HG02852 (cell line): ENCODE data around the gene FRMPD2.
A peak's percentile ranks its signal among the peaks of the same experiment; 100 is the strongest.

ENCODE experiments used
- ATAC-seq: cut with Tn5 transposase; IDR thresholded peaks from one replicate; pipeline ENCODE4 v1.9.1; 2021; ENCODE audit warnings: mild to moderate bottlenecking, moderate library complexity; ENCODE audit not compliant: unreplicated experiment

The FRMPD2 gene

GRCh38 chr10:48274636-48275035 is at the start of gene FRMPD2:
Gene FRMPD2 (minus strand): TSS chr10:48274696. CDS start chr10:48274567, 129 bp downstream.
- ATAC-seq = no peak

- ATAC-seq = no peak
These were observed 47.5 kb upstream of the FRMPD2 start for GRCh38 chr10:48322017-48322416.

- no peak for ATAC-seq
These were observed 43.0 kb upstream of the FRMPD2 start for GRCh38 chr10:48317321-48317990.

GRCh38 chr10:48316236-48316635 is 41.7 kb upstream of the FRMPD2 start:
- ATAC-seq = no peak

- no peak for ATAC-seq
These were observed 39.6 kb upstream of the FRMPD2 start for GRCh38 chr10:48314107-48314506.

GRCh38 chr10:48309711-48310226 is 35.3 kb upstream of the FRMPD2 start:
- ATAC-seq = no peak

GRCh38 chr10:48307711-48308018 is 33.2 kb upstream of the FRMPD2 start:
- no peak for ATAC-seq

- peak; percentile 39 for ATAC-seq
These were observed 32.6 kb upstream of the FRMPD2 start for GRCh38 chr10:48306870-48307710.

GRCh38 chr10:48306265-48306869 is 31.9 kb upstream of the FRMPD2 start, which contains the start of gene MAPK8:
Gene MAPK8 (plus strand): TSS chr10:48306677. CDS start chr10:48401661, 94,984 bp downstream.
- ATAC-seq = peak; percentile 78

- no peak for ATAC-seq
These were observed 31.4 kb upstream of the FRMPD2 start for GRCh38 chr10:48305905-48306264.

GRCh38 chr10:48302515-48303476 is 28.3 kb upstream of the FRMPD2 start:
- ATAC-seq = no peak

- no peak for ATAC-seq
These were observed 26.1 kb upstream of the FRMPD2 start for GRCh38 chr10:48300556-48300955.

GRCh38 chr10:48299692-48300091 is 25.2 kb upstream of the FRMPD2 start:
- ATAC-seq = no peak

- no peak for ATAC-seq
These were observed 24.6 kb upstream of the FRMPD2 start for GRCh38 chr10:48299066-48299465.

GRCh38 chr10:48296576-48297098 is 22.1 kb upstream of the FRMPD2 start:
- no peak for ATAC-seq

- ATAC-seq = no peak
These were observed 19.9 kb upstream of the FRMPD2 start for GRCh38 chr10:48294431-48294830.

- no peak for ATAC-seq
These were observed 18.1 kb upstream of the FRMPD2 start for GRCh38 chr10:48292616-48293015.

GRCh38 chr10:48291190-48291589 is 16.7 kb upstream of the FRMPD2 start:
- no peak for ATAC-seq

- ATAC-seq = no peak
These were observed 15.8 kb upstream of the FRMPD2 start for GRCh38 chr10:48290286-48290685.

GRCh38 chr10:48289501-48290238 is 15.2 kb upstream of the FRMPD2 start:
- peak; percentile 63 for ATAC-seq
